ENCODE measurements around the gene PIP4K2C.

GRCh38 chr12:57582440-57582839 lies 8.6 kb upstream of the PIP4K2C start:
- TF ChIP-seq CTCF (IDR thresholded peaks at IDR 0.05) (no peak), POLR2A (IDR thresholded peaks at IDR 0.05) (no peak), POLR2AphosphoS5 (IDR thresholded peaks at IDR 0.05) (no peak)
